Measurements from ENCODE around the gene GPR141. TPM values are rescaled to one million over a fixed set of nuclear protein-coding genes. Genes with fewer than 3 reads are reported as not detected.

GPR141 gene
- total and polyA plus RNA-seq, 2 of the 13 experiments (the other 11 are each of a cell fraction or from before 2014, with no cell fraction given) = not detected

DNA sequence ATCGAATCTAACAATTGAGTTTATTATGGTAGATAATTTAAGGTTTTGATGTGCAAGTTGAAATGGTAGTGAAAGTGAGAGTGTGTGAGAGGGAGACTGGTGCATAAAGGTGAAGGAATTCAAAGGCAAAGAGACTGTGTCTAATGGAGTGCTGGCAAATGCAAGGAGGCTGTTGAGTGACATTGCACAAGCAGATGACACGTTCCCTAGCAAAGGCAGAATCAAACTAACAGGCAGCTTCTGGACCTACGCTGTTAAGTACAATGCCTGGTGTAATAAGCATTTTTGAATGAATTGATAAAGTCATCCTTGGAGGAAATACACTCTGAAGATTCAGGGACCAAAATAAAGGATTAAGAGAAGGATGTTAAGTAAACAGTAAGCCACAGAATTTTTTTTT, 11.7 kb upstream of the GPR141 start (continued):
- TF ChIP-seq ONECUT2 (CRISPR knock-in tag; IDR thresholded peaks at IDR 0.05) (no peak), ZNF138 (CRISPR knock-in tag; IDR thresholded peaks at IDR 0.05; ENCODE audit: low read depth) (no peak), NFE2L2 (IDR thresholded peaks at IDR 0.05; ENCODE audit: low read length) (no peak), ZNF646 (CRISPR knock-in tag; IDR thresholded peaks at IDR 0.05) (no peak), RBM39 (IDR thresholded peaks at IDR 0.05; ENCODE audit: low read depth, low read length, poor library complexity, severe bottlenecking) (no peak), ZNF383 (CRISPR knock-in tag; IDR thresholded peaks at IDR 0.05; ENCODE audit: borderline replicate concordance) (no peak)
- TF ChIP-seq, protein P1, sequence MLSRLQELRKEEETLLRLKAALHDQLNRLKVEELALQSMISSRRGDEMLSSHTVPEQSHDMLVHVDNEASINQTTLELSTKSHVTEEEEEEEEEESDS (CRISPR knock-in tag; IDR thresholded peaks at IDR 0.05; ENCODE audit: borderline replicate concordance) = no peak

- intact Hi-C loops (cut with micrococcal nuclease; ENCODE audit: unreplicated experiment) = no loop called here
- POLR2A ChIA-PET = no interaction called here
- DNase-seq (ENCODE audit: low spot score) (no peak), ATAC-seq (no peak), FAIRE-seq (no peak)
- 0% methylated on average over 3 of the region's 3 CpGs for WGBS (ENCODE audit: low lambda C conversion rate)
- CTCF ChIA-PET (ENCODE audit: low intra/inter-chr PET ratio, low total read pairs) = no interaction called here
- Histone ChIP-seq H3K4me3 (replicated peaks in 1 of 3; ENCODE audit: insufficient read depth in 1 of 3, low read depth in 2 of 3, low read length in 3 of 3) (no peak overlapping the region), H3K36me3 (replicated peaks in 1 of 2; ENCODE audit: control insufficient read depth in 1 of 2, insufficient read depth in 2 of 2, low read length in 2 of 2) (no peaks in the 10 kb centered on the region), H3K4me2 (ENCODE audit: low read depth, low read length) (no peak overlapping the region), H3K79me2 (ENCODE audit: insufficient read depth, low read length) (no peaks in the 10 kb centered on the region), H3K9me3 (ENCODE audit: low read length) (no peaks in the 10 kb centered on the region), H3K9ac (ENCODE audit: insufficient read depth, low read depth, low read length) (no peak overlapping the region), H3K27ac (ENCODE audit: extremely low read length, insufficient read depth, low read length) (no peak overlapping the region), H3K27me3 (ENCODE audit: control insufficient read depth in 1 of 2, insufficient read depth in 2 of 2, low read length in 2 of 2) (no peaks in the 10 kb centered on the region; a peak in 1 of 5 replicates), H2AFZ (ENCODE audit: low read length) (no peak overlapping the region), H4K20me1 (ENCODE audit: insufficient read depth, low read length) (no peaks in the 10 kb centered on the region), H3K4me1 (ENCODE audit: insufficient read depth, low read length) (no peaks in the 10 kb centered on the region)
- BruUV-seq (replicated peaks) = no TSS peak
- no peak for TF ChIP-seq ZNF260 (CRISPR knock-in tag; IDR thresholded peaks at IDR 0.05; ENCODE audit: borderline replicate concordance, low read depth)
- in situ Hi-C loops (cut with HindIII; ENCODE audit: extremely low pct_ligation_motif_present, low pct_unique_long_range_greater_than_20kb) = no loop called here
Measured at GRCh38 chr7:37672926-37673325, 10.6 kb upstream of the GPR141 start.
